Fibroblast of pulmonary artery (primary cell): ENCODE measurements around the gene HMCN1.
A peak's percentile ranks its signal among the peaks of the same experiment; 100 is the strongest.

Experiments
- DNase-seq: peaks from one replicate; pipeline ENCODE4 v3.0.0-alpha.2; 2010; ENCODE audit warnings: low read depth
- H3K4me3 ChIP-seq: replicated peaks from 2 replicates; pipeline ENCODE4 v1.5.1; 2011; ENCODE audit warnings: low read depth, mild to moderate bottlenecking, control low read depth, low read length, moderate library complexity
- CTCF ChIP-seq: IDR thresholded peaks from 2 replicates; pipeline ENCODE4 v1.5.1; 2011; ENCODE audit warnings: mild to moderate bottlenecking, control low read depth, low read length, inconsistent platforms; ENCODE audit errors: missing control alignments

HMCN1 gene

GRCh38 chr1:185720633-185721272, 13.4 kb upstream of the HMCN1 start:
- no peak overlapping the region for H3K4me3 ChIP-seq
- DNase-seq: peak; percentile 81
- peak; percentile 72 for TF ChIP-seq CTCF

- TF ChIP-seq CTCF: no peak
- H3K4me3 ChIP-seq: no peak overlapping the region
- no peak for DNase-seq
These were observed 12.6 kb upstream of the HMCN1 start for GRCh38 chr1:185721553-185721952.

GRCh38 chr1:185722098-185722497, 12.1 kb upstream of the HMCN1 start:
- no peak for TF ChIP-seq CTCF
- no peak for DNase-seq
- H3K4me3 ChIP-seq: no peak overlapping the region

GRCh38 chr1:185727726-185728125, 6.5 kb upstream of the HMCN1 start:
- DNase-seq: no peak
- no peak overlapping the region for H3K4me3 ChIP-seq
- TF ChIP-seq CTCF: no peak

- TF ChIP-seq CTCF: no peak
- DNase-seq: no peak
- H3K4me3 ChIP-seq: no peak overlapping the region
These were observed 2.7 kb upstream of the HMCN1 start for GRCh38 chr1:185731446-185731845.

GRCh38 chr1:185732951-185733350, 1.2 kb upstream of the HMCN1 start:
- no peak for TF ChIP-seq CTCF
- no peak overlapping the region for H3K4me3 ChIP-seq
- DNase-seq: no peak
